Nephron progenitor cell (in vitro differentiated cells): ENCODE measurements around the gene IQSEC2.

Source experiments
- DNase-seq: peaks from one replicate; pipeline ENCODE4 v3.0.0; 2021
- H3K27ac Mint-ChIP-seq: 2 replicates; pipeline ENCODE4 v1.8.0; 2021; ENCODE audit warnings: mild to moderate bottlenecking, moderate library complexity, mixed read lengths
- H3K27me3 Mint-ChIP-seq: 2 replicates; pipeline ENCODE4 v1.8.0; 2021; ENCODE audit warnings: mild to moderate bottlenecking, low read depth, mixed read lengths; ENCODE audit not compliant: poor library complexity
- H3K36me3 Mint-ChIP-seq: 2 replicates; pipeline ENCODE4 v1.8.0; 2021; ENCODE audit warnings: low read depth, mixed read lengths
- H3K4me1 Mint-ChIP-seq: 2 replicates; pipeline ENCODE4 v1.8.0; 2021; ENCODE audit warnings: mixed read lengths
- H3K4me3 Mint-ChIP-seq: 2 replicates; pipeline ENCODE4 v1.8.0; 2021; ENCODE audit warnings: mild to moderate bottlenecking, moderate library complexity, mixed read lengths
- H3K9me3 Mint-ChIP-seq: 2 replicates; pipeline ENCODE4 v1.8.0; 2021; ENCODE audit warnings: mild to moderate bottlenecking, moderate library complexity, mixed read lengths
- TF ChIP-seq, protein P1 (sequence below): fragments of 200-600 bp; sonication (generic); IDR thresholded peaks from 2 replicates; pipeline ENCODE4 v1.5.0; 2021; ENCODE audit warnings: antibody characterized with exemption

The IQSEC2 gene

GRCh38 chrX:53256446-53257041, 24.8 kb downstream of the IQSEC2 start:
- peaks cover 13% of the 10 kb centered on the region for H3K36me3 Mint-ChIP-seq
- peak overlapping the region; percentile 25 for H3K27ac Mint-ChIP-seq
- H3K4me1 Mint-ChIP-seq, result peaks cover 19% of the 10 kb centered on the region
- no peak overlapping the region for H3K4me3 Mint-ChIP-seq
- no peak for DNase-seq
- TF ChIP-seq, protein P1, sequence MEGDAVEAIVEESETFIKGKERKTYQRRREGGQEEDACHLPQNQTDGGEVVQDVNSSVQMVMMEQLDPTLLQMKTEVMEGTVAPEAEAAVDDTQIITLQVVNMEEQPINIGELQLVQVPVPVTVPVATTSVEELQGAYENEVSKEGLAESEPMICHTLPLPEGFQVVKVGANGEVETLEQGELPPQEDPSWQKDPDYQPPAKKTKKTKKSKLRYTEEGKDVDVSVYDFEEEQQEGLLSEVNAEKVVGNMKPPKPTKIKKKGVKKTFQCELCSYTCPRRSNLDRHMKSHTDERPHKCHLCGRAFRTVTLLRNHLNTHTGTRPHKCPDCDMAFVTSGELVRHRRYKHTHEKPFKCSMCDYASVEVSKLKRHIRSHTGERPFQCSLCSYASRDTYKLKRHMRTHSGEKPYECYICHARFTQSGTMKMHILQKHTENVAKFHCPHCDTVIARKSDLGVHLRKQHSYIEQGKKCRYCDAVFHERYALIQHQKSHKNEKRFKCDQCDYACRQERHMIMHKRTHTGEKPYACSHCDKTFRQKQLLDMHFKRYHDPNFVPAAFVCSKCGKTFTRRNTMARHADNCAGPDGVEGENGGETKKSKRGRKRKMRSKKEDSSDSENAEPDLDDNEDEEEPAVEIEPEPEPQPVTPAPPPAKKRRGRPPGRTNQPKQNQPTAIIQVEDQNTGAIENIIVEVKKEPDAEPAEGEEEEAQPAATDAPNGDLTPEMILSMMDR, result no peak
- peaks cover 8% of the 10 kb centered on the region for H3K27me3 Mint-ChIP-seq
- peaks cover 61% of the 10 kb centered on the region for H3K9me3 Mint-ChIP-seq

- H3K27ac Mint-ChIP-seq, result no peak overlapping the region
- H3K9me3 Mint-ChIP-seq, result peaks cover 57% of the 10 kb centered on the region
- H3K36me3 Mint-ChIP-seq, result peaks cover 13% of the 10 kb centered on the region
- H3K4me3 Mint-ChIP-seq, result no peak overlapping the region
- H3K4me1 Mint-ChIP-seq, result peaks cover 18% of the 10 kb centered on the region
- peaks cover 3% of the 10 kb centered on the region for H3K27me3 Mint-ChIP-seq
- DNase-seq, result no peak
- TF ChIP-seq, protein P1, result no peak
Measured at GRCh38 chrX:53255738-53256191, 25.6 kb downstream of the IQSEC2 start.

DNA sequence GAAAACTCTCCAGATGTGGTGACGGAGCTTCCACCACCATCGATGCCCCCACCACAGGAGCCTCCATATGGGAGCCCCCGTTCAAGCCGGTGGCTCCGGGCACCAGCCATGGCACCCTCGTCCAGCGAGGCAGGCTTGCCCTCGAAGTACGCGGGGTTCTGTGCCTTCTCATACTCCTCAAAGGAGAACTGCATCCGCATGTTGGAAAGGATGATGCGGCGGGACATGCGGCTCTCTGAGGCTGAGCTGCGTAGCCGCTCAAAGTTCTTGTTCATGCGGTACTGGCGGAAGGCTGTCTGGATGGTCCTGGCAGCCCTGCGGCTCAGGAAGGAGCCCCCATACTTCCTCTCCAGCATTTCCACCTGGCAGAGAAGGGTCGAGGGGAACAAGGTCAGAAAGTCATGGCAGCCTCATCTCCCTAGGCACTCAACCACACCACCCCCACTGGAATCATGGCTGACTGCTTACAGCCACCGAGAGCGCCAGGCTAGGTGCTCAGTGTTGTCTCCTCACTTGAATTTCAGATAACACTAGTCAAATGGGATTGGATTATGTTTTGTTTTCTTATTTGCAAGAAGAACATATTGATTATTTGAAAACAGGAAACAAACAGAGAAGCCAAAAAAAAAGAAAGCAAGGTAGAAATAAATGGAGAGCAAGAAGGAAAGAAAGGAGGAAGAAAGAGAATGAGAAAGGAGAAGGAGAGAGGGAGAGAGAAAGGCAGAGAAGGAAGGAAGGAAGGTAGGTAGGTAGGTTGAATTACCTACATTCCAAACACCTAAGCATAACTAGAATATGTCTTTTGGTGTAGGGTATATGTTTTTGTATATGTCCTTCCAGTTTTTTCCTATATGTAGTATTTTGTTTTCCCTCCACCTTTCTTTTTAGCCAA, 26.6 kb downstream of the IQSEC2 start:
- DNase-seq, result no peak
- H3K27ac Mint-ChIP-seq, result no peak overlapping the region
- peaks cover 48% of the 10 kb centered on the region for H3K9me3 Mint-ChIP-seq
- TF ChIP-seq, protein P1, result no peak
- peaks cover 13% of the 10 kb centered on the region for H3K36me3 Mint-ChIP-seq
- no peak overlapping the region for H3K4me3 Mint-ChIP-seq
- H3K27me3 Mint-ChIP-seq, result no peaks in the 10 kb centered on the region
- peaks cover 17% of the 10 kb centered on the region for H3K4me1 Mint-ChIP-seq

DNA sequence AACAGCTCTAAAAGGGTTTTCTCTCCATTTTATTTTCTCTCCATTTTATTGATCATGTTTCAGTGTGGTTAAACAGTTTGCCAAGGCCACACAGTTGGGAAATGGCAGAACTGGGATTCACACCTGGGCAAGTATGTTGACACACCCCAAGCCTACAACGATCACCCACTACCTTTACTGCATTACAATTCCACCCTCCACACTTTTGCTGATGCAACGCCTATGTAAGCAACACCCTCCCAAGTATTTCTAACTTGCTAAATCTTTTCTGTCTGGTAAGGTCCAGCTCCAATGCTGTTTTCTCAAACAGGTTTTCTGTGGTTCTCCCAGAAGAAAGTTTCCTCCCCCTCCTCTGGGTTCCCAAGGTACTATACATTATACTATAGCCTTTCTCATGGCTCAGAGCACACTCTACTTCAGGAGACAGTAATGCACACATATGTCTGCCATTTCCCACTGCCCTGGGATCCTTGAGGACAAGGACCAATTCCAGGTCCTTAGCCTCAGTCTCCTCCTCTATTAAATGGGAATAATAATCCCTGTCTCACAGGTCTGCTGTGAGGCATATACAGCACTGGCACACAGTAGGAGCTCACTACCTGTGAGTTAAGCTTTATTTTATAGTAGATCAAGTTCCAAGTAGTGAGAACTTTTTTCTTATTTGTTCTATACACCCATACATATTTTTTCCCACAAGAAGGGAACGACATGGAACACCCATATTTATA, 27.9 kb downstream of the IQSEC2 start:
- Mint-ChIP-seq H3K27me3 (no peaks in the 10 kb centered on the region), H3K4me1 (peaks cover 17% of the 10 kb centered on the region), H3K36me3 (peaks cover 13% of the 10 kb centered on the region), H3K27ac (no peak overlapping the region), H3K4me3 (no peak overlapping the region), H3K9me3 (peaks cover 49% of the 10 kb centered on the region)
- DNase-seq, result no peak
- TF ChIP-seq, protein P1, result no peak

- Mint-ChIP-seq H3K27me3 (no peaks in the 10 kb centered on the region), H3K4me3 (no peak overlapping the region), H3K27ac (no peak overlapping the region), H3K36me3 (peaks cover 13% of the 10 kb centered on the region), H3K4me1 (peaks cover 7% of the 10 kb centered on the region), H3K9me3 (peaks cover 44% of the 10 kb centered on the region)
- DNase-seq, result no peak
- TF ChIP-seq, protein P1, result no peak
Measured at GRCh38 chrX:53251307-53251706, 30.1 kb downstream of the IQSEC2 start.
